Erythroblast (primary cell): Measurements from ENCODE around the gene ZKSCAN4.
A peak's percentile ranks its signal among the peaks of the same experiment; 100 is the strongest.

ENCODE experiments used
- DNase-seq, 2 experiments: peaks; one replicate each; lab custom pipeline; 2025; lab: John Stamatoyannopoulos, UW
- GATA1 ChIP-seq: IDR thresholded peaks from 2 replicates; pipeline ENCODE4 v1.6.1; 2011; ENCODE audit warnings: low read depth, mild to moderate bottlenecking, control low read depth, low read length, moderate library complexity
- POLR2A ChIP-seq: IDR thresholded peaks from 2 replicates; pipeline ENCODE4 v1.6.1; 2011; ENCODE audit warnings: mild to moderate bottlenecking, low read length

The ZKSCAN4 gene

DNA sequence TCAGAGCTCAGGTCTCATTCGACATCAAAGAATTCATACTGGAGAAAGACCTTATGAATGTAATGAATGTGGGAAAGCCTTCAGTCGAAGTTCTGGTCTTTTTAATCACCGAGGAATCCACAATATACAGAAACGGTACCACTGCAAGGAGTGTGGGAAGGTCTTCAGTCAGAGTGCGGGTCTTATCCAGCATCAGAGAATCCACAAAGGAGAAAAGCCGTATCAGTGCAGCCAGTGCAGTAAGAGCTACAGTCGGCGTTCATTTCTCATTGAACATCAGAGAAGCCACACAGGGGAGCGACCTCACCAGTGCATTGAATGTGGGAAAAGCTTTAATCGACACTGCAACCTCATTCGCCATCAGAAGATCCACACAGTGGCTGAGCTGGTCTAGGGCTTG lies 19.3 kb downstream of the ZKSCAN4 start:
- no peak for DNase-seq
- TF ChIP-seq POLR2A (no peak), GATA1 (no peak)

DNA sequence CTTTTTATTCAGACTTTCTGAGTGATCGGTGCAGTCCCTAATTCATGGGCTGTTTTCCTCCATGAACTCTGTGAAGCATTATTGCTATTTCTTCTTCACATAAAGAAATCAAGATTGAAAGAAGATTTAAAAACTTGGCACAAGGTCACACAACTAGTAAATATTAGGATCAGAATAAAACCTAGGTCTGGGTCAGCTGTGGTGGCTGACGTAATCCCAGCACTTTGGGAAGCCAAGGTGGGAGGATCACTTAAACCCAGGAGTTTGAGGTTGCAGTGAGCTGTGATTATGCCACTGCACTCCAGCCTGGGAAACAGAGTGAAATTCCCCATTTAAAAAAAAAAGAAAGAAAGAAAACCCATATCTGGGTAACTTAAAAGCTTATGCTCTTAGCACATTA lies 25.6 kb downstream of the ZKSCAN4 start:
- TF ChIP-seq POLR2A = no peak
- TF ChIP-seq GATA1 = no peak
- DNase-seq = no peak

- TF ChIP-seq POLR2A (peak; percentile 64), GATA1 (no peak)
- peak; percentile 80 to 85 for DNase-seq
Measured at GRCh38 chr6:28225056-28225834, 26.8 kb downstream of the ZKSCAN4 start, which contains the start of gene ZSCAN9. TSS of gene ZSCAN9 (plus strand) at chr6:28225275. CDS start at chr6:28227085, 1,810 bp downstream.

DNA sequence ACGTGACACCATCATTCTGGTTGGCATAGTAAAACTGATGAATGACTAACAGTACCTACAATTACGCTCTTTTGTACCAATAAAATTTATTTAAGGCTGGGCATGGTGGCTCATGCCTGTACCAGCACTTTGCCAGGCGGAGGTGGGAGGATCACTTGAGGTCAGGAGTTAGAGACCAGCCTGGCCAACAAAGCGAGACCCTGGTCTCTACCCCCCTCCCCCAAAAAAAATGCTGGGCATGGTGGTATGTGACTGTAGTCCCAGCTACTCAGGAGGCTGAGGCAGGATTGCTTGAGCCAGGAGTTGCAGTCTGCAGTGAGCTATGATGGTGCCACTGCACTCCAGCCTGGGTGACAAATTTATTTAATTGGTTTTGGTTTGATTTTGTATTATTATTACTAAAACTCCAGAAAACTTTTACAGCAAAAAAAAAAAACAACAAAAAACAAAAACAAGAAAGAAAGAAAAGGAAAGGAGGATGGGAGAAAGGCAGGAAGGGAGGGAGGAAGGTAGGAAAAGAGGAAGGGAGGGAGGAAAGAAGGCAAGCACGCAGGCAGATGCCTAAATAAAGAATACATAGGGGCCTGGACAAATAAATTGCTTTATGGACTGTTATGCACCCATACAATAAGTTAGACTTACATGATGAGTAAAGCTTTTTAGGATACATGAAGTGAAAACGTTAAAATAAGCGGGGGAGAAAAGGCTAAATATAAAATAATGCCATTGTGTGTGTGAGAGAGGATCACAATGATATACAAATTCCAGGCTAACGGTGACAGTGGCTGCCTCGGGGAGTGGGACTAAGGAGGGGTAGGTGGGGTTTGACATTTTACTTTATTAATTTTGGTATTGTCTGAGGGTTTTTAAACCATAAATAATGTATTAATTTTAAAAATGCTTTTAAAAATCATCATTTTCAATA lies 27.7 kb downstream of the ZKSCAN4 start:
- DNase-seq = peak in 1 of 2 experiments; percentile 36
- TF ChIP-seq GATA1 (no peak), POLR2A (no peak)

- DNase-seq = peak; percentile 26 to 31
- TF ChIP-seq POLR2A = no peak
- TF ChIP-seq GATA1 = no peak
Measured at GRCh38 chr6:28220257-28221133, 31.6 kb downstream of the ZKSCAN4 start.

DNA sequence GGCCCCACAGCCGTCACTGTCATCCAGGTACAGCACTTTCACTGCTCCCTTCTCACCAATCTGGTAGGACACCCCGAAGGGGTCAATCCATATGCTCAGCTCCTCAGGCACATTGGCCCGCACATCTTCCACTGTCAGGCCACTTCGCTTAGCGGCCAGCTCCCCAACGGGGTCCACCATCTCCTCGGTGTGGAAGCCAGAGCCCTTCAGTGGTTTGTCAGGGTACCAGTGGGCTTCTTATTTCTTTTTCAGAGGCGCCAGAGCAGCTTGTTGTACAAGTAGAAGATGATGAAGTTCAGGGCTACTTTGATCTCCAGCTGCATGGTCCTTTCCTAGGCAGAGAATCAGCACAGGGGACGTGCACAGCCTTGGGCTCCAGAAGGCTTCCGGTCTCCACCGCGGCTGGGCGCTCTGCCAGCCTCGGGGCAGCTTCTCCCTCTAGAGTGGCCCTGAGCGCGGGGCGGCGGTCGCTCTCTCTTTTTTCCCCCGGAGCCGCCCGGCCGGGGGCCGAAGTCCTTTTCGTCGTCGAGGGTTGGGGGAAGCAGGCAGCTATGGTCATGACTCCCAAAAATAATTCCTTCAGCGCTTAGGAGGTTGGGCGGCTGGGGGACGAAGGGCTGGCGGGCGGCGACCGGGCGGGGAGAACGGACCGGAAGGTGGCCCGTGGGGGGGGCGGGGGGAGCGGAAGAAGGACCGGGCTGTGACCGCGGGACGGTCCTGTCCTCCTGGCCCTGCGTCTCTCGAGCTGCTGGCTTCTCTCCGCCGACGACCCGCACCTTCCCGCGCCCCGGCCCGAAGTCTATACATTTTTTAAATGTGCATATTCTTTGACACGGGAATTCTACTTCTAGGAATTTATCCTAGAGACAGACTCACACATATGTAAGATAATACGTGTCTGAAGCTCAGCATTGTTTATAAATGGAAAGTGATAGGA lies 33.5 kb downstream of the ZKSCAN4 start:
- peak; percentile 50 for TF ChIP-seq POLR2A
- TF ChIP-seq GATA1 = no peak
- peak; percentile 86 to 88 for DNase-seq

- TF ChIP-seq GATA1 (no peak), POLR2A (no peak)
- no peak for DNase-seq
Measured at GRCh38 chr6:28217890-28218289, 34.2 kb downstream of the ZKSCAN4 start.

- peak; percentile 58 to 74 for DNase-seq
- TF ChIP-seq POLR2A (no peak), GATA1 (no peak)
Measured at GRCh38 chr6:28215425-28215824, 36.6 kb downstream of the ZKSCAN4 start.

GRCh38 chr6:28213213-28213523 lies 38.9 kb downstream of the ZKSCAN4 start:
- no peak for DNase-seq
- TF ChIP-seq POLR2A (no peak), GATA1 (no peak)

DNA sequence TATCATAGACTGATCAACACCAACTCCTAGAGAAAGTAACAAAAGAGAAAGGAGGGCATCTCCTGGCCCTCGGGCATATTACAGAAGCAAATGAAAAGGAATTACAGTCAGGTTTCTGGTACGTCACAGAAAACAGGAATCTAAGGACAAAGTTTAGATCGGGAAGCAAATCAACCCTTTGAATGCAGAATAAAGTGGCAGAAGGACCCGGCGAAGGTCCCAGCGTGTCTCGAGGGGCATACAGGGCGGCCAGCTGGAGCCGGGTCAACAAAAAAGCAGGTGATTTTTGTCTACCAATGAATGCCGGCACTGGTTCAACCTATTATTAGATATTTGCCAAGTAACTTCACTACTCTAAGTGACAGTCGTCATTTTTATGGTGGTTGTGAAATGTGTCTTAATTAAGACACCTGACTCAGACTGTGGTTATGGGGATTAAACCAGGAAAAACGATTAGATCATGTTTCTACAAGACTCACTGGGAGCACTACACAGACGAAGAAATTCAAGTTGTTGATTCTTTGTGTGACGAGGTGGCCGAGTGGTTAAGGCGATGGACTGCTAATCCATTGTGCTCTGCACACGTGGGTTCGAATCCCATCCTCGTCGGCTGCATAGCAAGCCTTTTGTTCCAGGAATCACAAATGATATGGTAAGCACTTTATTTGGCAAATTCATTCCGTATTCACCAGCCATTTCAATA lies 39.4 kb downstream of the ZKSCAN4 start:
- TF ChIP-seq POLR2A = peak; percentile 37
- no peak for TF ChIP-seq GATA1
- peak; percentile 88 to 90 for DNase-seq

- TF ChIP-seq POLR2A = no peak
- TF ChIP-seq GATA1 = no peak
- peak; percentile 66 to 70 for DNase-seq
Measured at GRCh38 chr6:28211840-28212509, 40.1 kb downstream of the ZKSCAN4 start.
